Effector CD4-positive, alpha-beta T cell (primary cell): ENCODE measurements around the gene ABHD17B.

ENCODE experiments used
- DNase-seq: peaks from one replicate; pipeline ENCODE4 v3.0.0-alpha.2; 2020

The ABHD17B gene

GRCh38 chr9:71876106-71876505 is 34.9 kb downstream of the ABHD17B start:
- no peak for DNase-seq

- no peak for DNase-seq
Measured at GRCh38 chr9:71875345-71875744, 35.6 kb downstream of the ABHD17B start.

DNA sequence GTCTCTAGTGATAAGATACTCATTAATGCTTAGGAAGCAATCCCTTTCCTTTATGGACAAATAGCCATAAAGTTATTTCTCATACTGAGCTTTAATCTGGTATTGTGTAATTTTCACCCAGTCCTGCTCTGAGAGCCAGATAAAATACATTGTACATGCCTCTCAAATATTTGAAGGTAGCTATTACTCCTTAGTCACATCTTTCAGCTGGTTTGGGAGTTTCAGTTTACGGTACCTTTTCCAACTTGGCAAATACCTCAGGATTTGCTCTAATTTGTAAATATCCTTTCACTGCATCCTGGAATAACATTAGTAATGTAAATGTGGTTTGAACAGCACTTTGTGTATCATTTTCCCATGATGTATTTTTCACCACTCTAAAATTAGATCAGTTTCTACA is 47.4 kb downstream of the ABHD17B start:
- no peak for DNase-seq

- no peak for DNase-seq
Measured at GRCh38 chr9:71861618-71862017, 49.4 kb downstream of the ABHD17B start.

DNA sequence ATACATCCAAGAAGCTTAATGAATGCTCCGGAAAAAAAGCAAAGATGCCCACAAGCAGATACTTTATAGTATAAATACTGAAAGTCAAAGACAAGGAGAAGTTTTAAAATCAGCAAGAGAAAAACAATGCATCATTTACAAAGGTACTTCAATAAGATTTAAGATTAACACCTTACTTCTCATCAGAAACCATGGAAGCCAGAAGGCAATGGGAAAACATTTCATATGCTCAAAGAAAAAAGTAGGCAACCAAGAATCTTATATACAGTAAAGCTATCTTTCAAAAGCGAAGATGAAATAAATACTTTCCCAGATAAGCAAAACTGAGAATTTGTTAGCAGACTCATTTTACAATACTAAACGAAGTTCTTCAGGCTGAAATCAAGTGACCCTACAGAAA is 51.1 kb downstream of the ABHD17B start:
- DNase-seq, result no peak

GRCh38 chr9:71858812-71859211 is 52.2 kb downstream of the ABHD17B start:
- no peak for DNase-seq

- DNase-seq, result no peak
Measured at GRCh38 chr9:71858102-71858798, 52.7 kb downstream of the ABHD17B start.

DNA sequence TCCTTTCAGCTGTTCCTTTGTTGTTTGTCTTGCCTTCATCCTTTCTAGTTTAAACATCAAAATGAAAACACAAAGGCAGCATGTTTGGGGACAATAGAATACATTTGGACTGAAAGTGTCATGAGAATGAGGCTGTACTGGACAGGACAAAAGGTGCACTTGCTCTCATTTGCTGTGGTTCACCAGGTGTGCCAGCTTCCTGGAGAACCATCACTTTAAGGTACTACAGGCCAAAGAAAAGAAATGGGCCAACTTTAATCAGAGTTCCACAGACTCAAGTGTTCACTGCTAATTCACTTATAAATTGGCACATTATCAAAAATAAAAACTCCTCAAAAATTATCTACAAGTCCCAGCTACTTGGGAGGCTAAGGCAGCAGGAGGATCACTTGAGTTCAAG is 53.8 kb downstream of the ABHD17B start:
- DNase-seq, result no peak

DNA sequence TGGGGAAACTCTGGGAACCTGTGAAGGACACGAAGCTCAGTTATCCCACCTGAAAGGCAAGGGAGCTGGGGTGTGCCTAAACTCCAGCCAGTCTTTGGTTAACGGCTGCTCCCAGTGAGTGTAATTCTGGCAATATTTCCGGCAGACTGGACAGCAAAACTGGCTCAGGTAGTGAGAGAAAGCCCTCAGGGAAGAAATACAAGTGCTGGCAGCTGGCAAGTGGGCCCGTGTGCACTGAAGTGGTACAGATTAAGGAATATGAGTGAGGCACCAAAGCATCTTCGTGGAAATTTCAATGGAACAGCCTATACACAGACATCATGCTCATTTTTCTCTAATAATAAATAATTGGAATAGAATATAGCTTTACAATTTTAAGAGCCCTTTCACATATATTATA is 56.2 kb downstream of the ABHD17B start:
- DNase-seq, result no peak

DNA sequence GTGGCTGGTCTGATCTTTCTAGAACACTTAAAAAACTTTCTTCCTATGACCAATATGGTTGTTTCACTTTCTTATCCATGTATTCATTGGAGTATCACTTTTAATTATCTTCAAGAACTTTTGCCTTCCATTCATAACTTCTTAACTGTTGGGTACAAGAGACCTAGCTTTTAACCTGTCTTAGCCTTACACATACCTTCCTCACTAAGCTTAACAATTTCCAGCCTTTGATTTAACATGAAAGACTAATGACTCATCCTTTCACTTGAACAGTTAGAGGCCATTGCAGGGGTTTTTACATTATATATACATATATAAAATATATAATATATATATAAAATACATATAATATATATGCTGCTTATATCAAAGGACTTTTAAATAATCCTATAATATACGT is 57.9 kb downstream of the ABHD17B start:
- DNase-seq, result no peak

GRCh38 chr9:71850996-71851395 is 60.0 kb downstream of the ABHD17B start:
- no peak for DNase-seq

- no peak for DNase-seq
Measured at GRCh38 chr9:71847892-71848291, 63.1 kb downstream of the ABHD17B start.

- DNase-seq, result no peak
Measured at GRCh38 chr9:71844808-71845207, 66.2 kb downstream of the ABHD17B start.

DNA sequence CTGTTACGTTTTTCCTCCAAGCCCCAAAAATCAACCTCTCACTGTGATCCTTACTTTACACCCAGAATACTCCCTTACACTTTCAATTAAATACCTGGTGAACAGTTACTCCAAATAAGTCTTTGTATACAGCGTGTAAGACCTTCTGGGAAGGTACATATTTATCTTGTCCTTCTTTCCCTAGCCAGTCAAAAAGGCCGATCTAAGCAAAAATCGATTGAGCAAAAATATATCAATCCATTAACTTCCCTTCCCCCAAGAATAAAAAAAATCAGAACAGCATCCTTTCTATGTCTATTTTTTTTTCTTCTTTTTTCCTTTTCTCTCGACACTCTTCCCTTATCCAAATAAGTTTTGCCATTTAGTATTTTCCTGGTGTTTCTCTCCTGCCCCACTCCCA is 71.3 kb downstream of the ABHD17B start:
- no peak for DNase-seq

GRCh38 chr9:71835596-71835995 is 75.4 kb downstream of the ABHD17B start:
- DNase-seq, result no peak

DNA sequence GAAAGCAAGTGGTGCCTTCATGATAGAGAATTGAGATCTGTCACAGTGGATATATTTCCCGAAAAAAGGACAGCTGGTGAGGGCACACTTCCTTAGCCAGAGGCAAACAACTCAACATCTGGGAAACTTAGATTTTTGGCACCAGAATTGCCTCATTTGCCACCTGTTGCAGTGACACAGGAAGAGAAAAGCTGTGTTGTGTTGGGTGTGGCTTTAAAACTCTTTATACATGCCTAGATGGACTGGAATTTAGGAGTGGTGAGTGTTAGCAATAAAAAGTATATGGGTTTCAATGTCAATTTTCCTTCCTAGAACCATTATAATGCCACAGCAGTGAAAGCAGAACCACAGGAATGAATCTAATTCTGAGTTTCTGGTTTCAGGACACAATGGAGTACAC is 80.1 kb downstream of the ABHD17B start:
- DNase-seq, result no peak

DNA sequence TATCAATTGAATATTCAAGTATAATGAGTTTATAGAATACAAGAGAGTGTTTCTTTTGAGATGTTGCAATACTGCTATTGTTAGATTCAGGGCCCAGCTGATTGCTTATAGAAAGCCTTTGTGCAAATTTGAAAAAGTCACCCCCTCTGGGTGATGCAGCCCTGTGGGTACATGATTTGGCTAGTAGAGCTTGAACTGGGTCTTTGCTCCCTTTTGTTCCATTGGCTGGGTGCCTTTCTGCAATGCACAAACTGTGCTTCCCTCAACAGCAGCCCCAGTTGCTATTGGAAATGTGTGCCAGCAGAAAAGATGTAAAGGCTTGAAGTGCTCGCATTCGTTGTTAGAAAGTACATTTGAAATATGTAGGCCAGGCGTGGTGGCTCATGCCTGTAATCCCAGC is 80.8 kb downstream of the ABHD17B start:
- no peak for DNase-seq

DNA sequence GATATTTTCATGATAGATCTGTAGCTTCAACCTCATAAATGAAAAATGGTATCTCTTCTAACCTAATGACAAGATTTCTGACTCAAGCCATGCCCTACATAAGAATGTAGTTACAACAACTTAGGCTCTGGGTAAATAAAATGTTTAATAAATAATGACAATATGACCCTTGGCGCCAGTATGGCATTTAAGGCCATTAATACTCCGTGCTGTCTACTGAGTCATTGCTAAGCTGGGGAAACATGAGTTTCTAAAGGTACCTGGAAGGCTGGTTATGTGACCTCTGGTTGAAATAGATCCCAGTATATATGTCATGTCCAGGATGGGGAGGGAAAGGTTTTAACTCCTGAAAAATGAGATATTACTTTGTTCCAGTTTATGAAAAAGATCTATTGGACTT is 84.7 kb downstream of the ABHD17B start:
- DNase-seq, result no peak

GRCh38 chr9:71824257-71824656 is 86.7 kb downstream of the ABHD17B start:
- no peak for DNase-seq

- no peak for DNase-seq
Measured at GRCh38 chr9:71822935-71823334, 88.1 kb downstream of the ABHD17B start.

DNA sequence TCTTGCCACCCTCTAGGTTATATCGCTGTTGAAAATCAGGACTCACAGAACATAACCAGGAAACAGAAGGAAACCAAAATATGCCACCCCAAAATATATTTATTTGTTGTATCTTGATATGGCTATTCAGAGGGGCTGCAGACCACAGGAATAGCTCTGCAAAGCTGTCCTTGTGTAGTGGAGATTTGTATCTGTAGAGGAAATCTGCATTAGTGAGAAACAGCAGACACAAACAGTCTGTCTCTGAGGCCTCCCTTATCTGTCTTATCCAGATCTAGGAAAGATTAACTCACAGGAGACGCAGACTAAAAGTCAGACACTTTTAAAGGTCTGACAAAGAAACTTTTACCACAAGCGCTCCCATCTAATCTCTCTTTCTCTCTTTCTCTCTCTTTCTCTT is 88.5 kb downstream of the ABHD17B start:
- no peak for DNase-seq

DNA sequence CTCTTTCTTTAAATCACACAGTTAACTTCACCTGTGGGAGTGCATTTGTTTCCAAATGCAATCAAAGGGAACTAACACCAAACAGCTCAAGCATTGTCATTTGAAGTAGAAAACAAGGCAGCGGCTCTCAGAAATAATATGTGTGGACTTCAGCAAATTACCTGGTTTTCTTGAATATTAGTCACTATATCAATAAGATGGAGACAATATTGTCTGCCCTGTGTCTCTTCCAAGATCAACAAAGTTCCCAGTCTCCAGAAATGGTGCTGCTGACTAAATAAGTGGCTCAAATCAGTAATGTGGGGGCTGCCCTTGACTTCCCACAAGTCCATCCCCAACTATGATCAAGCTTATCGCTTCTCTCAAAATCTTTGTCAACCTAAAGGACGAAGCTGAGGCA is 89.6 kb downstream of the ABHD17B start:
- no peak for DNase-seq

DNA sequence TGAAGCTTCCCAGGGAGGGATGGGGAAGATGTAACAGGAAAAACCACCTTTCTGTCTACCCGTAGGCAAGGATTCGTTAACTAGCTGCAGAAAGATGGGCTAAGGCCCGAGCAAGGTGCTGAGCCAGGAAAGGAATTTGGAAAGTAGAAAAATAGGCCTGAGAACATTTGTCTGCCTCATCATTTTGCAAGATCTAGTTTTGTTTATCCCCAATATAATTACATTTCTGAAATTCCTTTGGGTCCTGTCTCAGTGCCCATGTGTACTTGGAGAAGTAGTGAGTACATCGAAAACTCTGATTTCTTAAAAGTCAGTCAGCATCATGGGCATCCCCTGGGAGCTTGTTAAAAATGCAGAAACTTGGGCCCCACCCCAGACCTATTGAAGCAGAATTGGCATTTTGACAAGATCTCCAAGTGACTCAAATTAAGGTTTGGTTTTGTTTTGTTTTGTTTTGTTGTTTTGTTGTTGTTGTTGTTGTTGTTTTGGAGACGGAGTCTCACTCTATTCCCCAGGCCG is 90.5 kb downstream of the ABHD17B start:
- no peak for DNase-seq

DNA sequence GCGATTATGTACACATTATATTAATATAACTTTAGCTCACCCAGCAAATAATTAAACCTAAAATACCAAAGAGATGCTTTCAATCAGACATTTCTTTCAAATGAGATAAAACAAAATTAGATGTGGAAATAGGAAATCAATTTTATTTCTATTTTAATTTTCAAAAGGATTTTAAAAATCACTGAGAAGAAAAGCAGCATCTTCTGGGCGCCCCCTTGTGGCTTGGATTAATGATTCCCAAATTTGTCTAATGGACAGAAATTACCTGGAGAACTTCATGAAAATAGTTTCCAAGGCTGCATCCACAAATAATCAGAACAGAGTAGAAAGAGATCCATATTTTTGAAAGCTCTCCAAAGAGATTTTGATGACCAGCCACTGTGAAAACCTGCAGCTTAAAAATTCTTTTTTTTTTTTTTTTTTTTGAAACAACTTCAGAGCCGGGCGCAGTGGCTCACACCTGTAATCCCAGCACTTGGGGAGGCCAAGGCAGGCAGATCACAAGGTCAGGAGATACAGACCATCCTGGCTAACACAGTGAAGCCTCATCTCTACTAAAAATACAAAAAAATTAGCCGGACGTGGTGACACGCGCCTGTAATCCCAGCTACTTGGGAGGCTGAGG is 91.8 kb downstream of the ABHD17B start:
- DNase-seq, result peak; percentile 53
